Loucy (cell line): Measurements from ENCODE around the gene GALNT12.

Source experiments
- CTCF ChIP-seq: fragments of 200-600 bp; sonication (generic); conservative IDR thresholded peaks from 2 replicates; pipeline ENCODE4 v1.5.1; 2014; ENCODE audit warnings: mild to moderate bottlenecking, antibody characterized with exemption, low read length
- EZH2phosphoT487 ChIP-seq: fragments of 200-600 bp; IDR thresholded peaks from 2 replicates; pipeline ENCODE4 v1.6.1; 2018; ENCODE audit warnings: antibody characterized with exemption, mild to moderate bottlenecking, moderate library complexity, borderline replicate concordance

DNA sequence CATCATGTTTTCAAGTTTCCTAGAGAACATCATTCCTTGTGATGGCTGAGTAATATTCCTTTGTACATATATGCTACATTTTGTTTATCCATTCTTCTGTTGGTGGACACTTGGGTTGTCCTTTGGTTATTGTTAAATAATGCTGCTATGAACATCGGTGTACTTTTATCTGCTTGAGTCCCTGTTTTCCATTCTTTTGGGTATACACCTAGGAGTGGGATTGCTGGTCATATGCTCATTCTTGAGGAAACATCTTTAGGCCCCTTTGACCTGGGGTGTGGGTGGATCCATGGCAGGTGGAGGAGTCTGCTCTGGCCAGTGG is 25.3 kb downstream of the GALNT12 start:
- TF ChIP-seq CTCF (no peak), EZH2phosphoT487 (no peak)
